Chondrocyte (in vitro differentiated cells): ENCODE results near the gene RAB7B. TPM values are rescaled to one million over a fixed set of nuclear protein-coding genes. Genes with fewer than 3 reads are reported as not detected.

ENCODE experiments used
- DNase-seq: peaks from one replicate; pipeline ENCODE4 v3.0.0; 2021; ENCODE audit warnings: mixed read lengths, low spot score
- H3K27ac Mint-ChIP-seq: one replicate; pipeline ENCODE4 v1.8.0; 2021; ENCODE audit warnings: mild to moderate bottlenecking, moderate library complexity, mixed read lengths; ENCODE audit not compliant: unreplicated experiment
- H3K27me3 Mint-ChIP-seq: 2 replicates; pipeline ENCODE4 v1.8.0; 2021; ENCODE audit warnings: low read depth, mixed read lengths
- H3K36me3 Mint-ChIP-seq: 2 replicates; pipeline ENCODE4 v1.8.0; 2021; ENCODE audit warnings: low read depth, mixed read lengths
- H3K4me1 Mint-ChIP-seq: 2 replicates; pipeline ENCODE4 v1.8.0; 2021; ENCODE audit warnings: low read depth, mild to moderate bottlenecking, mixed read lengths
- H3K4me3 Mint-ChIP-seq: one replicate; pipeline ENCODE4 v1.8.0; 2021; ENCODE audit warnings: mild to moderate bottlenecking, moderate library complexity, mixed read lengths; ENCODE audit not compliant: unreplicated experiment
- H3K9me3 Mint-ChIP-seq: 2 replicates; pipeline ENCODE4 v1.8.0; 2021; ENCODE audit warnings: low read depth, mixed read lengths
- CTCF ChIP-seq: fragments of 200-600 bp; sonication (generic); IDR thresholded peaks from 2 replicates; pipeline ENCODE4 v1.5.0; 2021; ENCODE audit warnings: antibody characterized with exemption, mild to moderate bottlenecking, moderate library complexity
- total RNA-seq: library from RNA; stranded (reverse); gene quantifications from 3 replicates; pipeline ENCODE4 v1.2.1, GENCODE V29; 2021

The RAB7B gene
- total RNA-seq, 1 donor from 2014 or later, result 4.5 TPM

- H3K4me1 Mint-ChIP-seq, result peaks cover 8% of the 10 kb centered on the region
- no peak for TF ChIP-seq CTCF
- H3K36me3 Mint-ChIP-seq, result peaks cover 29% of the 10 kb centered on the region
- H3K9me3 Mint-ChIP-seq, result no peaks in the 10 kb centered on the region
- DNase-seq, result no peak
- H3K27ac Mint-ChIP-seq, result no peak overlapping the region
- no peaks in the 10 kb centered on the region for H3K27me3 Mint-ChIP-seq
- no peak overlapping the region for H3K4me3 Mint-ChIP-seq
Observed at GRCh38 chr1:205993068-205993467, 10.1 kb downstream of the RAB7B start.

GRCh38 chr1:205992218-205992882 is 10.8 kb downstream of the RAB7B start:
- H3K36me3 Mint-ChIP-seq, result peaks cover 29% of the 10 kb centered on the region
- peaks cover 7% of the 10 kb centered on the region for H3K4me1 Mint-ChIP-seq
- H3K27me3 Mint-ChIP-seq, result no peaks in the 10 kb centered on the region
- H3K4me3 Mint-ChIP-seq, result no peak overlapping the region
- DNase-seq, result no peak
- no peaks in the 10 kb centered on the region for H3K9me3 Mint-ChIP-seq
- H3K27ac Mint-ChIP-seq, result no peak overlapping the region
- no peak for TF ChIP-seq CTCF

- peaks cover 18% of the 10 kb centered on the region for H3K4me1 Mint-ChIP-seq
- no peak overlapping the region for H3K27ac Mint-ChIP-seq
- H3K36me3 Mint-ChIP-seq, result peaks cover 27% of the 10 kb centered on the region
- TF ChIP-seq CTCF, result no peak
- DNase-seq, result no peak
- no peak overlapping the region for H3K4me3 Mint-ChIP-seq
- no peaks in the 10 kb centered on the region for H3K9me3 Mint-ChIP-seq
- H3K27me3 Mint-ChIP-seq, result no peaks in the 10 kb centered on the region
Observed at GRCh38 chr1:205991237-205991636, 12.0 kb downstream of the RAB7B start.

GRCh38 chr1:205990226-205990625 is 13.0 kb downstream of the RAB7B start:
- no peaks in the 10 kb centered on the region for H3K27me3 Mint-ChIP-seq

GRCh38 chr1:205989786-205990185 is 13.4 kb downstream of the RAB7B start:
- Mint-ChIP-seq H3K27me3 (no peaks in the 10 kb centered on the region), H3K4me3 (no peak overlapping the region), H3K9me3 (no peaks in the 10 kb centered on the region), H3K4me1 (peaks cover 20% of the 10 kb centered on the region), H3K36me3 (peaks cover 26% of the 10 kb centered on the region), H3K27ac (no peak overlapping the region)
- no peak for TF ChIP-seq CTCF
- no peak for DNase-seq

More at GRCh38 chr1:205990226-205990625, 13.0 kb downstream of the RAB7B start:
- Mint-ChIP-seq H3K9me3 (no peaks in the 10 kb centered on the region), H3K4me3 (no peak overlapping the region), H3K27ac (no peak overlapping the region), H3K4me1 (peaks cover 20% of the 10 kb centered on the region), H3K36me3 (peaks cover 27% of the 10 kb centered on the region)
- TF ChIP-seq CTCF, result no peak
- DNase-seq, result no peak
